Panc1 (cell line): ENCODE measurements around the gene UFSP2.

Experiments used
- CTCF ChIP-seq: fragments of 450-650 bp; IDR thresholded peaks from 2 replicates; pipeline ENCODE4 v1.5.1; 2017; ENCODE audit warnings: mild to moderate bottlenecking
- POLR2AphosphoS5 ChIP-seq: IDR thresholded peaks from 2 replicates; pipeline ENCODE4 v1.6.1; 2012; ENCODE audit warnings: mild to moderate bottlenecking, low read depth, low read length, moderate library complexity
- REST ChIP-seq, 2 experiments: IDR thresholded peaks; 2 replicates each; pipeline ENCODE4 v1.6.1; 2011 to 2012; ENCODE audit warnings: low read depth in 2 of 2, control low read depth in 1 of 2, low read length in 1 of 2, mild to moderate bottlenecking in 1 of 2, moderate library complexity in 1 of 2; ENCODE audit not compliant: insufficient read depth in 1 of 2
- SIN3A ChIP-seq: IDR thresholded peaks from 2 replicates; pipeline ENCODE4 v1.6.1; 2012; ENCODE audit warnings: low read depth, mild to moderate bottlenecking, low read length, moderate library complexity, borderline replicate concordance; ENCODE audit not compliant: insufficient read depth
- TCF7L2 ChIP-seq: IDR thresholded peaks from 2 replicates; pipeline ENCODE4 v1.6.1; 2011; ENCODE audit warnings: mild to moderate bottlenecking, low read depth, low read length, inconsistent platforms

- no peak for TF ChIP-seq CTCF
- no peak for TF ChIP-seq POLR2AphosphoS5
- TF ChIP-seq SIN3A: no peak
- no peak for TF ChIP-seq REST (IDR thresholded peaks at IDR 0.05; ENCODE audit: insufficient read depth in 1 of 2, low read depth in 2 of 2, low read length in 1 of 2)
- no peak for TF ChIP-seq TCF7L2
Measured at GRCh38 chr4:185387957-185388356, 37.8 kb downstream of the UFSP2 start.
